Eye (tissue), 1 donor: ENCODE results near the gene IL37.
"Not testable (repeated sequence)": the region's sequence is repeated elsewhere in the genome, so short reads cannot be mapped to it uniquely, and the experiment has no call there.

Source experiments
- DNase-seq: peaks from one replicate; pipeline ENCODE4 v3.0.0-alpha.2; 2015

IL37 gene

DNA sequence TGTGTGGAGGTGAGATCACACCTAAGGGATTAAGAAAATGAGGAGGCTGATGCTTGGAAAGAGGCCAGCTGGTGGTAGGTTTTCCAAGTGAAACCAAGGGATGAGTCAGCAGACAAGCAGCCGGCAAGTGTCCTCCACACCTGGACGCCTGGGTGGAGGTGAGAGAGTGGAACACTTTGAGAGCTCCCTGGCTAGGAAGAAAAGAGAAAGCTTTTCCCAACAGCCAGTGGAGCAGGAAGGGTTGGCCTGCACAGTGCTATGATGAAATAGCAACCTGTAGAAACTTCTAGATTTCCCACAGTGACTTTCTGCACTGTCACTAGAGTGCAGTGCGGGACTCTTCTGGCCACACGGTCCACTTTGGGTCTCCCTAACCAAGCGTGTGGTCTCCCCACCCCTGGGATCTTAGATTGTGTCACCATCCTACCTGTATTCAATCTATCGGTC, 19.6 kb upstream of the IL37 start:
- DNase-seq: no peak

GRCh38 chr2:112893752-112894151, 17.2 kb upstream of the IL37 start:
- DNase-seq: no peak

GRCh38 chr2:112896909-112897623, 13.9 kb upstream of the IL37 start:
- DNase-seq: no peak

DNA sequence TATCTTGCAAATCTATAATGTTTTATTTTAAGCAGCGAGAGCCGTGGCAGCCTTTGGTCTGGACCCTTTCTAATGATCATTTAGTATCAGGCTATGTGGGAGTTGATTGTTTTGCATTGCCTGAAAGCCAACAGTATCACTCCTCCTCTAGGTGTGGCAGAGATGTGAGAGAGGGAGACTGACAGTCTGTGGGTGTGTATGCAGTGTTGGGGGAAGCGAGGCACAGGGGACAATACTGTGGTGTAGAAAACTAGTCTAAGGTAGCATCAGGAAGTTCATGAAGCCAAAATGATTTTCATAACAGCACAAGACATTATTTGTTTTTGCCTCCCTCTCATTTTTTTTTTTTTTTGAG, 13.4 kb upstream of the IL37 start:
- DNase-seq: no peak

DNA sequence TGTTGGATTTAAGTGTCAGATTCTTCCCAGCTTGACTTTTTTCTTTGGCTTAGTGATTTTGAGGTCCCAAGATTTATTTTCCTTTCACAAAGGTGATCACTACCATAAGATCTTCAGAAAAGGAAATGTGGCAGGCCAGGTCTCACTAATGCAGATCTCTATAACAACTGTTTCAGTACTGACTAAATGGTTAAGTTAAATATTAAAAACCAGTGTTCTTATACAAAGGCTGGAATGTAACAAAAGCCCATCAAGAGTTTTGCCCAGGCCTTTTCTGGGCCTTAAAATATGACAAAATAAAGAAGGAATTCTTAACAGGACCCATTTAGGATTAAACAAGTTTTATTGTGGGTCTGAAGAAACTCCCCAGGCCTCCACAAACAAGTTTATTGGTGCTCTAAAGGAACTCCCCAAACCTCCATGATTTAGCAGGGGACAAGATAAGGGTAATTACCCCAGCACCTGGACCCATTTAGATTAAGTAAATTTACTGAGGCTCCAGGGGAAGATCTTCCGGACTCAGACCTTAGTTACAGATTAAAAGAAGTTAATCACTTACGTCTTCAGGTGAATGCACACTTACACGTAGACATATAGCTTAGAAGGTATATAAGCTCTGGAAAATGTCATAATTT, 9.4 kb upstream of the IL37 start:
- DNase-seq: not testable (repeated sequence)

GRCh38 chr2:112902816-112903215, 8.1 kb upstream of the IL37 start:
- no peak for DNase-seq

GRCh38 chr2:112904883-112905282, 6.1 kb upstream of the IL37 start:
- no peak for DNase-seq

DNA sequence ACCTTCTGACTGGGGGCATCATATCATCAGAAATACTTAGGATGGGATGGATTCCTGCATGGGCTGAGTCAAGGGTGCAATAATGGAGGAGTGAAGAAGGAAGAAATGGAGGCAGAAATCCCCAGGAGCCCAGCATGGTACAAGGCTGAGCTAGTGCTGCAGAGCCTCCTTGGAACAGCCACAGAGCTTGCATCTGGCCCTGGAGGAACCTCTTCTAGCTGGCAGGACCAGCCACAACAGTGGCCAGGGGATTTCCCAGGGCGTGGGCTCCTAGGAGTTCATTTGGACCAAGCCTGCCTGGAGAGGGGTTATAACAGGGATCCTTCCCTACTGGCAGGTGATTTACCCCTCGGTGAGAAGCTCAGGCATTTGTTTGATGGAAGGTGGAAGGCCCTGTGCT, 4.7 kb upstream of the IL37 start:
- no peak for DNase-seq

- no peak for DNase-seq
Measured at GRCh38 chr2:112907001-112907949, 3.7 kb upstream of the IL37 start.

DNA sequence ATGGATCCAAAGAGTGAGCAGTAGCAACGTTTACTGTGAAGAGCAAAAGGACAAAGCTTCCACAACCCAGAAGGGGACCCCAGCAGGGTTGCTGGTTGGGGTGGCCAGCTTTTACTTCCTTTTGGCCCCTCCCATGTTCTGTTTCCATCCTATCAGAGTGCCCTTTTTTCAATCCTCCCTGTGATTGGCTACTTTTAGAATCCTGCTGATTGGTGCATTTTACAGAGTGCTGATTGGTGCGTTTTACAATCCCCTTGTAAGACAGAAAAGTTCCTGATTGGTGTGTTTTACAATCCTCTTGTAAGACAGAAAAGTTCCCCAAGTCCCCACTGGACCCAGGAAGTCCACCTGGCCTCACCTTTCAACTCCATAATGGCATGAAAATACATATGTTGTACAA, 2.4 kb upstream of the IL37 start:
- not testable (repeated sequence) for DNase-seq

DNA sequence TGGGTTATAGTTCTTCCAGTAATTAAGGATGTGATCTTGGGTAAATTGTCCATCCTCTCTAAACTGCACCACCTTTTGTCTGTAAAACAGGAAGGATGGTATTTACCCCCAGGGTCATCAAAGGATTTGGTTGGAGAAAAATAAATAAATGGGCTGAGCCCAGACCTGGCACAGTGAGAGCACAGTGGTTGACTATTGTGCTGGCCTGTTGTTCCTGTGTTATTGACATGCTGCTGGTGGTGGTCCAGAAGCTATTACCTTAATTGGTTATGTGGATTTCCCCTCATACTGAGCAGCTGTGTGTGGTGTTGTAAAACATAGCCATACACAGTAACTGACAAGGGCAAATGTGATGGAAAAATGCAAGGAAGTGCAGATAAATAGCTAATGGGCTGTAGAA, 746 bp upstream of the IL37 start:
- no peak for DNase-seq

DNA sequence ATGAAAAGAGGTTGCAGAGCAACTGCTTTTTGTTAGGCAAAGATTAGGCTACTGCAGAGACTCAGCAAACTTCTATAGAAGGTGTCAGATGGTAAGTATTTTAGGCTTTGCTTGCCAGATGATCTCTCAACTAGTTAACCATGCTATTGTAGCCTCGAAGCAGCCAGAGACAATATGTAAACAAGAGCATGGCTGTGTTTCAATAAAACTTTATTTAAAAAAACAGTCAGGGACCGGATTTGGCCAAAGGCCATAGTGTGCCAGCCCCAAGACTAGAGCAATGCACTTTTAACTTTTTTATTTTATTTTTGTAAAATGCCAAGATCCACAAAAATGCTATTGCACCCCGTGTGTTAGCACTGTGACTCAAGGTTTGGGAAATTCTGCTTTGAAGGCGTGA, 1.4 kb downstream of the IL37 start:
- no peak for DNase-seq

DNA sequence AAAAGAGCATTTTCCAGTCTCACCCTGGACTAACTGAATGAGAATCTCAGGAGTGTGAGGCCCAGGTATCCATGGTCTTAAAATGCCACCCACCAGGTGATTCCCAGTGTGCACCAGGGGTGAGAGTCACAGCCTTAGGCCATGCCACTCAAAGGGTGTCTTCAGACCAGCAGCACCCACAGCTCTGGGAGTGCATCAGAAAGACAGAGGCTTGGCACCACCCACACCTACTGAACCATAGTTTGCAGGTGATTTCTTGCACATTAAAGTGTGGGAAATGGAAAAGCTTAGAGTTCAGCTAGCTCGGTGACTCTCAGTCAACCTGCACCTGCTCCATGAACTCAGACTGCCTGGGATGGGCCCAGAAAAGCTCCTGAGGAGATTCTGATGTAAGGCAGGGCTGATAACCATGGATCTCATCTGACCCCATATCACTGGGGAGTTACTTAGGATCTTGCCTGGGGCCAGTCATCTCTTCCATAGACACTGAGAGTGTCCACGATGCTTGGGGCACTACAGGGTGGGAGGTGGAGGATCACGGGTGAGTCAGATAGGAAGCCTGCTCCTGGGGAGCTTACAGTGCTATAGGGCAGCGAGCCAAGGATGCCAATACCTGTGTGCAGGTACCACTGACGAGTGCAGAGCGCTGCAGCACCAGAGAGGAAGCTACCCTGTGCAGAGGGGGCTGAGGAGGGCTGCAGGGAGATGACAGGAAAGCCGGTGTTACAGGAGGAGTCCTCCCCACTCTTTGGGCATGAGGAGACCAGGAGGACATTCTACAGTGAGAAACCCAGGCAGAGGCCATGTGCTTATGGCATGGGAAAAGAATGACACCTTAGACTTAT, 4.6 kb downstream of the IL37 start:
- DNase-seq: no peak

- DNase-seq: no peak
Measured at GRCh38 chr2:112916145-112916571, 5.2 kb downstream of the IL37 start.

GRCh38 chr2:112916625-112917247, 5.8 kb downstream of the IL37 start:
- DNase-seq: no peak

DNA sequence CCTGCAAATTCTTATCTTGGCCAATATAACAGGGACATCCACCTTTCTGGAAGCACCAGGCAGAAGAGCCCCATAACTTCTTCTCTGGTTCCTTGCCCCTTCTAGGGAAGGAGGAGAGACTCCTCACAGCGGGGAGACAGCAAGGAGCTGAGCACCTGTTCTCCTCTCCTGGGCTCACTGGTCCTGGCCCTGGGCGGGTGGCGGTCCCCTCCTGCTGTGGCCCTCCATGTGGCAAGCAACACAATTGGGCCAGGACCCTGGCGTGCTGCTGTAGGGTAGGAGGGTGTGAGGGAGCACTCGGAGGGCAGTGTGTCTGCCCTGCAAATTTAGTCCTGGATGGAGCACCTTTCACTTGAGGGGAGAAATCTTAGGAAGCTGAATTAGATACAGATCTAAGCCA, 6.9 kb downstream of the IL37 start:
- DNase-seq: no peak

- DNase-seq: no peak
Measured at GRCh38 chr2:112918256-112918655, 7.3 kb downstream of the IL37 start.

- no peak for DNase-seq
Measured at GRCh38 chr2:112919086-112919485, 8.1 kb downstream of the IL37 start.

GRCh38 chr2:112920923-112921532, 10.1 kb downstream of the IL37 start:
- DNase-seq: no peak

DNA sequence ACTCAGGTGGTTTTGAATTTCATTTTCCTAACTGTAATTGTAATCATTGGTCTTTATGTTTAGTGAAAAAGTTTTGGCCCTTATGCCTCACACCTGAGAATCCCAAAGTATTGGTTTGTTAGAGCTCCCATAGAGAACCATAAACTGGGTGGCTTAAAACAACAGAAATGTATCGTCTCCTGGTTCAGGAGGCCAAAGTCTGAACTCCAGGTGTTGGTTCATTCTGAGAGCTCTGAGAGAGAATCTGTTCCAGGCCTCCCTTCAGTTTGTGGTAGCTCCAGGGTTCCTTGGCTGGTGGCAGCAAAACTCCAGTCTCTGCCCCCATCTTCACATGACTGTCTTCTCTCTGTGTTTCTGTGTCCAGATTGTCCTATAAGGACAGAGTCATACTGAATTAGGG, 11.0 kb downstream of the IL37 start:
- DNase-seq: no peak

GRCh38 chr2:112923237-112923966, 12.4 kb downstream of the IL37 start:
- no peak for DNase-seq
